Tibial nerve (tissue), 4 donors: Measurements from ENCODE around the gene C1QC. TPM values are rescaled to one million over a fixed set of nuclear protein-coding genes. Genes with fewer than 3 reads are reported as not detected.

Experiments
- DNase-seq, 2 donors: peaks; one replicate each; pipeline ENCODE4 v3.0.0-alpha.2; 2019; ENCODE audit warnings: low spot score in 2 of 2
- H3K27ac ChIP-seq, 4 donors: fragments of 200-600 bp; sonication (generic) in 3 of 4; one replicate each; pipeline ENCODE4 v1.5.1; 2017 to 2019; ENCODE audit warnings: mild to moderate bottlenecking in 1 of 4
- H3K27me3 ChIP-seq, 2 donors: fragments of 200-600 bp; sonication (generic) in 1 of 2; one replicate each; pipeline versions ENCODE4 v1.5.1 to v1.6.0; 2017 to 2019
- H3K36me3 ChIP-seq, 3 donors: fragments of 200-600 bp; sonication (generic); one replicate each; pipeline ENCODE4 v1.5.1; 2018 to 2019
- H3K4me1 ChIP-seq, 4 donors: fragments of 200-600 bp; sonication (generic) in 3 of 4; one replicate each; pipeline ENCODE4 v1.5.1; 2017 to 2019
- H3K4me3 ChIP-seq, 4 donors: fragments of 200-600 bp; sonication (generic) in 3 of 4; one replicate each; pipeline ENCODE4 v1.5.1; 2017 to 2019; ENCODE audit warnings: mild to moderate bottlenecking in 1 of 4, moderate library complexity in 1 of 4
- H3K9me3 ChIP-seq, 4 donors: fragments of 200-600 bp; sonication (generic) in 3 of 4; one replicate each; pipeline ENCODE4 v1.5.1; 2017 to 2019
- EP300 ChIP-seq, 2 donors: sonication (generic); formaldehyde crosslinking; IDR thresholded peaks; one replicate each; pipeline ENCODE4 v1.6.1; 2017; ENCODE audit warnings: antibody characterized with exemption in 2 of 2, mild to moderate bottlenecking in 1 of 2
- POLR2A ChIP-seq, 2 donors: fragments of 450-650 bp; IDR thresholded peaks; one replicate each; pipeline ENCODE4 v1.6.1; 2017; ENCODE audit warnings: antibody characterized with exemption in 2 of 2, mild to moderate bottlenecking in 2 of 2, moderate library complexity in 2 of 2
- WGBS, 2 donors: methylation state at CpG; one replicate each; pipeline ENCODE4 v1.1.5; 2018; 5-methylcytosine and 5-hydroxymethylcytosine counted together
- total RNA-seq, 4 donors: library from RNA; depleted of rRNA; stranded (reverse); fragments of >200 nt; gene quantifications; one replicate each; pipeline ENCODE4 v1.1.0, GENCODE V29; 2016
- TF ChIP-seq, protein P1 (sequence below), 5 experiments: fragments of 200-600 bp in 3 of 5; fragments of 450-650 bp in 2 of 5; sonication (generic) in 3 of 5; IDR thresholded peaks; one replicate each; pipeline ENCODE4 v1.5.1; 2016 to 2019; ENCODE audit warnings: antibody characterized with exemption in 5 of 5, mild to moderate bottlenecking in 3 of 5, moderate library complexity in 2 of 5

C1QC gene
- total RNA-seq, 4 donors from 2014 or later: 130 to 315 (median 188) TPM

DNA sequence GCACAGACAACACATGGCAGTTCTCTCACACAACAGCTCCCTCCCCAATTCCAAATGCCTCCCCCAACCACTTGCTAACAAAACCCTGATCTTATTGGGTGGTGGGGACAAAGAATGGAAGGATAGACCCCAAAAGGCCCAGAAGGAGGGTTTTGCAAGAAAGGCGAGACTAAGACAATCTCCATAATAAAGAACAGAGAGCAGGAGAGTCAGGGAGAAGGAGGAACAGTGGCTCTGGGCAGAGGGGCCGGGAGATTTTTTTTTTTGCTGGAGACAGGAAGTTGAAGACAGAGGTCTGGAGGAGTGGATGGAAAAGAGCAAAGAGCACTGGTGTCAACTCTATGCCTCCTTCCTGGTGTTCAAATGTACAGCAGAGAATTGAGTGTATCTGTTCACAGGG is 13.5 kb upstream of the C1QC start:
- no peak for DNase-seq
- Histone ChIP-seq H3K27ac (no peak overlapping the region), H3K9me3 (no peaks in the 10 kb centered on the region), H3K4me1 (no peaks in the 10 kb centered on the region), H3K36me3 (no peaks in the 10 kb centered on the region), H3K27me3 (peaks cover 0 to 54% of the 10 kb centered on the region in 2 donors), H3K4me3 (no peak overlapping the region)
- TF ChIP-seq, protein P1, sequence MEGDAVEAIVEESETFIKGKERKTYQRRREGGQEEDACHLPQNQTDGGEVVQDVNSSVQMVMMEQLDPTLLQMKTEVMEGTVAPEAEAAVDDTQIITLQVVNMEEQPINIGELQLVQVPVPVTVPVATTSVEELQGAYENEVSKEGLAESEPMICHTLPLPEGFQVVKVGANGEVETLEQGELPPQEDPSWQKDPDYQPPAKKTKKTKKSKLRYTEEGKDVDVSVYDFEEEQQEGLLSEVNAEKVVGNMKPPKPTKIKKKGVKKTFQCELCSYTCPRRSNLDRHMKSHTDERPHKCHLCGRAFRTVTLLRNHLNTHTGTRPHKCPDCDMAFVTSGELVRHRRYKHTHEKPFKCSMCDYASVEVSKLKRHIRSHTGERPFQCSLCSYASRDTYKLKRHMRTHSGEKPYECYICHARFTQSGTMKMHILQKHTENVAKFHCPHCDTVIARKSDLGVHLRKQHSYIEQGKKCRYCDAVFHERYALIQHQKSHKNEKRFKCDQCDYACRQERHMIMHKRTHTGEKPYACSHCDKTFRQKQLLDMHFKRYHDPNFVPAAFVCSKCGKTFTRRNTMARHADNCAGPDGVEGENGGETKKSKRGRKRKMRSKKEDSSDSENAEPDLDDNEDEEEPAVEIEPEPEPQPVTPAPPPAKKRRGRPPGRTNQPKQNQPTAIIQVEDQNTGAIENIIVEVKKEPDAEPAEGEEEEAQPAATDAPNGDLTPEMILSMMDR (IDR thresholded peaks at IDR 0.05): no peak
- TF ChIP-seq POLR2A (IDR thresholded peaks at IDR 0.05) (no peak), EP300 (IDR thresholded peaks at IDR 0.05) (no peak)
- WGBS, 2 donors: 16 to 24% methylated on average over 2 of the region's 2 CpGs

- DNase-seq: no peak
- H3K27ac ChIP-seq: no peak overlapping the region
- peaks cover 0 to 30% of the 10 kb centered on the region in 2 donors for H3K27me3 ChIP-seq
- H3K9me3 ChIP-seq: no peaks in the 10 kb centered on the region
- TF ChIP-seq, protein P1 (IDR thresholded peaks at IDR 0.05): no peak
- TF ChIP-seq POLR2A (IDR thresholded peaks at IDR 0.05) (no peak), EP300 (IDR thresholded peaks at IDR 0.05) (no peak)
- WGBS, 2 donors: 82 to 88% methylated on average over 10 of the region's 10 CpGs
- no peak overlapping the region for H3K4me3 ChIP-seq
- H3K36me3 ChIP-seq: no peaks in the 10 kb centered on the region
- no peaks in the 10 kb centered on the region for H3K4me1 ChIP-seq
Observed at GRCh38 chr1:22633697-22634463, 9.6 kb upstream of the C1QC start.

DNA sequence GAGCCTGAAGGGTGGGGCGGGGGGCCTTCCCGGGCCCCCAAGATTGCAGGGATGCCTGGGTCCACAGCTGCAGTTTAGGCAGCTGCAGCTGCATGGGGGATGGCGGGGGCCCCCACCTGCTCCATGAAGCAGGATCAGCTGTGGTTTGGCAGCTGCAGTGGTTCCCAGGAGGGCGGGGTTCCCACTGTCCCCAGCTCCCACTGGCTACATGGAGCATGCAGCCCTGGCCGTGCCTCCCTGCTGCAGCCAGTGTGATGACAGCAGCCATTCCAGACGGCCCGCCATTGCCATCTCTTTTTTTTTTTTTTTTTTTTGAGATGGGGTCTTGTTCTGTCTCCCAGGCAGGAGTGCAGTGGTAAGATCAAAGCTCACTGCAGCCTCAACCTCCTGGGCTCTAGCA is 8.0 kb upstream of the C1QC start:
- Histone ChIP-seq H3K4me1 (no peaks in the 10 kb centered on the region), H3K4me3 (no peak overlapping the region), H3K27ac (no peak overlapping the region), H3K27me3 (peaks cover 0 to 28% of the 10 kb centered on the region in 2 donors), H3K9me3 (no peaks in the 10 kb centered on the region), H3K36me3 (no peaks in the 10 kb centered on the region)
- WGBS, 2 donors: 51 to 55% methylated on average over 5 to 6 of the region's 7 CpGs
- no peak for DNase-seq
- TF ChIP-seq, protein P1 (IDR thresholded peaks at IDR 0.05): no peak
- TF ChIP-seq EP300 (IDR thresholded peaks at IDR 0.05) (no peak), POLR2A (IDR thresholded peaks at IDR 0.05) (no peak)

DNA sequence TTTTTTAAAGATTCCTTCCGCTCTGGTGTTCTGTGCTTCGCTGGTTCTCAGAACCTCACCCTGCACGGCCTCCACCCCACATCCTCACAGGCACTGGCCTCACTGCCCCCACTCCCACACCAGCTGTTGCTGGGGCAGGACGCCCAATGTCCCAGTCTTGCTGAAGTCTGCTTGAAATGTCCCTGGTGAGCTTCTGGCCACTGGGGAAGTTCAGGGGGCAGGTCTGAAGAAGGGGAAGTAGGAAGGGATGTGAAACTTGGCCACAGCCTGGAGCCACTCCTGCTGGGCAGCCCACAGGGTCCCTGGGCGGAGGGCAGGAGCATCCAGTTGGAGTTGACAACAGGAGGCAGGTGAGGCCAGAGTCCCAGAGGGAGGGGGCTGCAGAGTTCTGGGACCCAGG is 7.1 kb upstream of the C1QC start, which contains the start of gene C1QA:
TSS of gene C1QA (plus strand) at position 276 of the 400 bp plus-strand sequence. CDS start 989 bp downstream, outside the sequence.
- Histone ChIP-seq H3K4me3 (peak within 1 kb of the TSS in 3 of 4 donors; percentile 9 to 41 (median 19)), H3K27me3 (peaks cover 0 to 34% of the 10 kb centered on the region in 2 donors), H3K4me1 (no peaks in the 10 kb centered on the region), H3K9me3 (no peaks in the 10 kb centered on the region), H3K27ac (no peak within 1 kb of the TSS), H3K36me3 (no peaks in the 10 kb centered on the region)
- WGBS, 2 donors: 49 to 56% methylated on average over 5 of the region's 5 CpGs
- DNase-seq: peak; percentile 28 to 43
- peak in 1 of 2 donors; percentile 84 for TF ChIP-seq EP300 (IDR thresholded peaks at IDR 0.05)
- TF ChIP-seq POLR2A (IDR thresholded peaks at IDR 0.05): no peak
- TF ChIP-seq, protein P1 (IDR thresholded peaks at IDR 0.05): no peak

DNA sequence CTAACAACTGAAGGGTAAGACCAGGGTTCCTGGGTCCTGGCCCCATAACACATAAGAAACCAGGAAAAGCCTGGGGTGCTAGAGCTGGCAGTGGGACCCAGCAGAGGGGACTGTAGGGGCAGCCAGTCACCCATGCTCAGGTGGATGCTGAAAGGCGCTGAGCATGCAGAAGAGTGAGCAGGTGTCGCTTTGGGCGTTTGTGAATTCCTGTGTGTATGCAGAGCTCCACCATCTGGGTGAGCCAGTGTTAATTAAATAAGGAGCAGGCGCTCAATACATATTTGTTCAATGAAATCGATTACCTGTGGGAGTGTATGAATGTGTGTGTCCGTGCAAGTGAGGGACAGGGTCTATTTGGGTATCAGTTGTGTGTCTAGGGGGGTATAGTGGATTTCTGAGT is 6.5 kb upstream of the C1QC start:
- 72 to 77% methylated on average over 6 of the region's 6 CpGs for WGBS, 2 donors

More for the DNA sequence above, 6.5 kb upstream of the C1QC start:
- no peaks in the 10 kb centered on the region for H3K9me3 ChIP-seq
- TF ChIP-seq, protein P1 (IDR thresholded peaks at IDR 0.05): no peak
- TF ChIP-seq EP300 (IDR thresholded peaks at IDR 0.05) (no peak), POLR2A (IDR thresholded peaks at IDR 0.05) (no peak)
- no peaks in the 10 kb centered on the region for H3K36me3 ChIP-seq
- no peak for DNase-seq
- H3K4me1 ChIP-seq: peaks cover 0 to 3% (median 1%) of the 10 kb centered on the region in 4 donors
- no peak overlapping the region for H3K27ac ChIP-seq
- peak overlapping the region in 2 of 4 donors; percentile 19 to 41 for H3K4me3 ChIP-seq
- peaks cover 0 to 39% of the 10 kb centered on the region in 2 donors for H3K27me3 ChIP-seq
